CD4-positive, alpha-beta memory T cell (primary cell): ENCODE measurements around the gene CXCL12. TPM values are rescaled to one million over a fixed set of nuclear protein-coding genes. Genes with fewer than 3 reads are reported as not detected.
A peak's percentile ranks its signal among the peaks of the same experiment; 100 is the strongest.

Experiments used
- CTCF ChIA-PET: fragments of 350-600 bp; sonication (Branson Sonifier 250); formaldehyde crosslinking; loops from one replicate; lab custom pipeline; 2021; ENCODE audit warnings: inconsistent platforms; ENCODE audit not compliant: partially characterized antibody; lab: Charles Lee
- POLR2A ChIA-PET: fragments of 350-600 bp; sonication (Branson Sonifier 250); formaldehyde crosslinking; loops from one replicate; lab custom pipeline; 2021; ENCODE audit not compliant: partially characterized antibody; lab: Charles Lee
- DNase-seq, 5 donors: peaks; one replicate each; pipeline versions ENCODE4 v3.0.0 to v3.0.0-alpha.2; 2020 to 2022; ENCODE audit warnings: mixed read lengths in 1 of 5
- H3K27ac ChIP-seq: one replicate; pipeline ENCODE4 v1.7.0; 2013; ENCODE audit warnings: low read depth, low read length
- H3K27me3 ChIP-seq: 2 replicates; pipeline ENCODE4 v1.7.0; 2013; ENCODE audit warnings: mild to moderate bottlenecking, low read length, moderate library complexity; ENCODE audit not compliant: insufficient read depth
- H3K36me3 ChIP-seq: 2 replicates; pipeline ENCODE4 v1.7.0; 2013; ENCODE audit warnings: mild to moderate bottlenecking, low read length, moderate library complexity; ENCODE audit not compliant: insufficient read depth
- H3K4me1 ChIP-seq: 2 replicates; pipeline ENCODE4 v1.7.0; 2013; ENCODE audit warnings: mild to moderate bottlenecking, low read length, moderate library complexity; ENCODE audit not compliant: insufficient read depth
- H3K4me3 ChIP-seq, 2 donors: one replicate each; pipeline ENCODE4 v1.7.0; 2013; ENCODE audit warnings: low read length in 2 of 2, mild to moderate bottlenecking in 1 of 2
- H3K9me3 ChIP-seq, 2 donors: one replicate each; pipeline ENCODE4 v1.7.0; 2013; ENCODE audit warnings: low read length in 2 of 2, control low read depth in 1 of 2; ENCODE audit not compliant: control insufficient read depth in 1 of 2
- H3K27ac Mint-ChIP-seq, 7 donors: one replicate each; pipeline ENCODE4 v1.8.0; 2020 to 2021; ENCODE audit warnings: mixed read lengths in 7 of 7, mild to moderate bottlenecking in 6 of 7, inconsistent platforms in 3 of 7, moderate library complexity in 3 of 7
- H3K27me3 Mint-ChIP-seq, 2 donors: one replicate each; pipeline ENCODE4 v1.8.0; 2020 to 2021; ENCODE audit warnings: mixed read lengths in 2 of 2
- H3K36me3 Mint-ChIP-seq, 2 donors: one replicate each; pipeline ENCODE4 v1.8.0; 2020 to 2021; ENCODE audit warnings: mixed read lengths in 2 of 2, inconsistent platforms in 1 of 2, mild to moderate bottlenecking in 1 of 2
- H3K4me1 Mint-ChIP-seq, 4 donors: one replicate each; pipeline ENCODE4 v1.8.0; 2020 to 2021; ENCODE audit warnings: mixed read lengths in 4 of 4, mild to moderate bottlenecking in 1 of 4
- H3K4me3 Mint-ChIP-seq, 8 donors: one replicate each; pipeline ENCODE4 v1.8.0; 2020 to 2021; ENCODE audit warnings: mixed read lengths in 8 of 8, mild to moderate bottlenecking in 7 of 8, moderate library complexity in 6 of 8, inconsistent platforms in 3 of 8
- H3K9me3 Mint-ChIP-seq, 8 donors: one replicate each; pipeline ENCODE4 v1.8.0; 2020 to 2021; ENCODE audit warnings: mixed read lengths in 8 of 8, mild to moderate bottlenecking in 5 of 8, inconsistent platforms in 3 of 8, moderate library complexity in 1 of 8
- intact Hi-C: fragments of 100-400 bp; cut with micrococcal nuclease; formaldehyde crosslinking; loops from one replicate; pipeline ENCODE4 v1.15.1; 2023
- polyA plus RNA-seq, 2 donors: library from polyadenylated mRNA; unstranded; fragments of 300-500 nt; fragmentation: Illumina TruSeq; gene quantifications; one replicate each; pipeline ENCODE4 v1.2.3, GENCODE V29; 2021
- total RNA-seq, 2 experiments: library from RNA; stranded (reverse); gene quantifications; one replicate each; pipeline ENCODE4 v1.2.3, GENCODE V29; 2021

Gene CXCL12
- not detected for total RNA-seq
- not detected for polyA plus RNA-seq

GRCh38 chr10:44385026-44385695 lies at the start of gene CXCL12:
TSS of gene CXCL12 (minus strand) at chr10:44385097. CDS start at chr10:44385005, 92 bp downstream.
- no peak for DNase-seq
- H3K4me1 Mint-ChIP-seq = peaks cover 2 to 10% (median 4%) of the 10 kb centered on the region in 4 donors
- intact Hi-C loops = no loop called here
- ChIA-PET POLR2A (no interaction called here), CTCF (interaction anchor here (0.8 to 2.0 kb wide), 6 partner anchors 8 to 727 kb away, joined by 3 to 10 read pairs (median 4); no protein-coding TSS in a partner anchor)
- H3K36me3 Mint-ChIP-seq = no peaks in the 10 kb centered on the region
- no peaks in the 10 kb centered on the region for H3K4me1 ChIP-seq
- no peak within 1 kb of the TSS for H3K4me3 ChIP-seq
- no peaks in the 10 kb centered on the region for H3K9me3 Mint-ChIP-seq
- peaks cover 12 to 23% of the 10 kb centered on the region in 2 donors for H3K27me3 Mint-ChIP-seq
- H3K4me3 Mint-ChIP-seq = peak within 1 kb of the TSS in 7 of 8 donors; percentile 18 to 66 (median 47)
- H3K27me3 ChIP-seq = no peaks in the 10 kb centered on the region
- H3K9me3 ChIP-seq = no peaks in the 10 kb centered on the region
- H3K36me3 ChIP-seq = no peaks in the 10 kb centered on the region
- no peak within 1 kb of the TSS for H3K27ac ChIP-seq
- no peak within 1 kb of the TSS for H3K27ac Mint-ChIP-seq

GRCh38 chr10:44427479-44427878 lies 42.6 kb upstream of the CXCL12 start:
- no peak for DNase-seq
- H3K27me3 ChIP-seq = no peaks in the 10 kb centered on the region
- no peaks in the 10 kb centered on the region for H3K4me1 Mint-ChIP-seq
- H3K4me1 ChIP-seq = no peaks in the 10 kb centered on the region
- no peak overlapping the region for H3K4me3 ChIP-seq
- no peaks in the 10 kb centered on the region for H3K9me3 ChIP-seq
- no peaks in the 10 kb centered on the region for H3K27me3 Mint-ChIP-seq
- H3K9me3 Mint-ChIP-seq = peaks cover 0 to 22% (median 5%) of the 10 kb centered on the region in 8 donors
- H3K36me3 Mint-ChIP-seq = no peaks in the 10 kb centered on the region
- H3K27ac Mint-ChIP-seq = no peak overlapping the region
- ChIA-PET POLR2A (no interaction called here), CTCF (no interaction called here)
- intact Hi-C loops = no loop called here
- no peak overlapping the region for H3K27ac ChIP-seq
- H3K36me3 ChIP-seq = no peaks in the 10 kb centered on the region
- no peak overlapping the region for H3K4me3 Mint-ChIP-seq

GRCh38 chr10:44427037-44427436 lies 42.1 kb upstream of the CXCL12 start:
- Mint-ChIP-seq H3K36me3 (no peaks in the 10 kb centered on the region), H3K27ac (no peak overlapping the region), H3K4me3 (no peak overlapping the region), H3K27me3 (no peaks in the 10 kb centered on the region), H3K9me3 (peaks cover 0 to 21% (median 5%) of the 10 kb centered on the region in 8 donors), H3K4me1 (no peaks in the 10 kb centered on the region)
- H3K4me1 ChIP-seq = no peaks in the 10 kb centered on the region
- no peaks in the 10 kb centered on the region for H3K27me3 ChIP-seq
- H3K36me3 ChIP-seq = no peaks in the 10 kb centered on the region
- ChIA-PET CTCF (no interaction called here), POLR2A (no interaction called here)
- DNase-seq = no peak
- intact Hi-C loops = no loop called here
- no peaks in the 10 kb centered on the region for H3K9me3 ChIP-seq
- H3K4me3 ChIP-seq = no peak overlapping the region
- H3K27ac ChIP-seq = no peak overlapping the region

- H3K4me3 Mint-ChIP-seq = no peak overlapping the region
- H3K27me3 Mint-ChIP-seq = no peaks in the 10 kb centered on the region
- POLR2A ChIA-PET = no interaction called here
- no peak overlapping the region for H3K27ac ChIP-seq
- H3K4me3 ChIP-seq = no peak overlapping the region
- H3K9me3 ChIP-seq = no peaks in the 10 kb centered on the region
- H3K36me3 Mint-ChIP-seq = no peaks in the 10 kb centered on the region
- H3K36me3 ChIP-seq = no peaks in the 10 kb centered on the region
- H3K4me1 ChIP-seq = no peaks in the 10 kb centered on the region
- no peaks in the 10 kb centered on the region for H3K27me3 ChIP-seq
- CTCF ChIA-PET = no interaction called here
- no peaks in the 10 kb centered on the region for H3K4me1 Mint-ChIP-seq
- H3K9me3 Mint-ChIP-seq = peaks cover 0 to 18% (median 5%) of the 10 kb centered on the region in 8 donors
- no peak overlapping the region for H3K27ac Mint-ChIP-seq
- no peak for DNase-seq
- intact Hi-C loops = no loop called here
Observed at GRCh38 chr10:44426247-44427034, 41.5 kb upstream of the CXCL12 start.

DNA sequence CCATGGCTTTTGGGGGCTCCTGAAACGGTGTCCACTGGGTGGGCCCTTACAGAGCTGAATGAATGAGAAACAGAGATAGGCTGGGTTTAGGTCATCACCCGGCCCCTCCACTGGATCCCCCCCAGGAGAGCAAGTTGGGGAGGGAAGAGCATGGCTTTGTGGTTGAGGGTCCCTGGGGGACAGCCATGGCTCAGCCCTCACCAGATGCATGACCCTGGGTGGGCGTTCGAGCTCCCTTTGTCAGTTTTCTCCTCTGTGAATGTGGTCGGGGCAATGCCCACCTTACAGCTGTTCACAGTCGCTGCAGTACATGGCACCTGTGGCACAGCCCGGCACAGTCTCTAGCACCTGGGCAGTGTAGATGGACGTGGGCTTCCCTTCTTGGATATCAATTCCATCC lies 40.6 kb upstream of the CXCL12 start:
- no peak overlapping the region for H3K27ac ChIP-seq

GRCh38 chr10:44424957-44425356 lies 40.1 kb upstream of the CXCL12 start:
- H3K9me3 ChIP-seq = no peaks in the 10 kb centered on the region
- ChIA-PET POLR2A (no interaction called here), CTCF (no interaction called here)
- H3K27me3 ChIP-seq = no peaks in the 10 kb centered on the region
- no peaks in the 10 kb centered on the region for H3K36me3 ChIP-seq
- no peak for DNase-seq
- no peaks in the 10 kb centered on the region for H3K36me3 Mint-ChIP-seq
- intact Hi-C loops = no loop called here
- no peak overlapping the region for H3K4me3 ChIP-seq
- no peaks in the 10 kb centered on the region for H3K27me3 Mint-ChIP-seq
- H3K27ac ChIP-seq = no peak overlapping the region
- no peaks in the 10 kb centered on the region for H3K4me1 ChIP-seq
- peaks cover 0 to 11% (median under 1%) of the 10 kb centered on the region in 4 donors for H3K4me1 Mint-ChIP-seq
- H3K9me3 Mint-ChIP-seq = peaks cover 0 to 10% (median 0%) of the 10 kb centered on the region in 8 donors
- H3K4me3 Mint-ChIP-seq = no peak overlapping the region
- H3K27ac Mint-ChIP-seq = no peak overlapping the region

More for the DNA sequence above, 40.6 kb upstream of the CXCL12 start:
- Histone ChIP-seq H3K4me1 (no peaks in the 10 kb centered on the region), H3K36me3 (no peaks in the 10 kb centered on the region), H3K9me3 (no peaks in the 10 kb centered on the region), H3K27me3 (no peaks in the 10 kb centered on the region), H3K4me3 (no peak overlapping the region)
- no peaks in the 10 kb centered on the region for H3K27me3 Mint-ChIP-seq
- intact Hi-C loops = no loop called here
- ChIA-PET CTCF (no interaction called here), POLR2A (no interaction called here)
- no peak for DNase-seq
- H3K4me1 Mint-ChIP-seq = peaks cover 0 to 6% (median 0%) of the 10 kb centered on the region in 4 donors
- H3K9me3 Mint-ChIP-seq = peaks cover 0 to 11% (median 0%) of the 10 kb centered on the region in 8 donors
- no peaks in the 10 kb centered on the region for H3K36me3 Mint-ChIP-seq
- H3K4me3 Mint-ChIP-seq = no peak overlapping the region
- no peak overlapping the region for H3K27ac Mint-ChIP-seq

DNA sequence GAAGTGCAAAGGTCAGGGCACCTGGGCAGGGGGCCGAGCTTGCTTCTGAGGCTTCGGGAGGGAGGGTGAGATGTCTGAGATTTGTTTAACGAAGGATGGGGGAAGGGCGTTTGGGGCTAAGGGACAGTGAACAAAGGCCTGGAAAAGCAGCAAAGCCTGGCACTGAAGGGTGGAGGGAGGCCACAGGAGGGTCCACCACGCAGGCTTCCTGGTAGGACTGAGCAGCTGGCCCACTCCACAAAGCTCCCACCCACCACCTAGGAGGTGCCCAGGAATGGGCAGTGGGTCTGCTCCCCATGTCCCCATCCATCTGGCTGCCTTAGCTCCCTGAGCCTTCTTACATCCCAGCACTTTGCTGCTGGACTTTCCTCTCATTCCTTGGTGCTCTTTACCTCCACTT lies 39.4 kb upstream of the CXCL12 start:
- H3K27ac Mint-ChIP-seq = no peak overlapping the region
- CTCF ChIA-PET = no interaction called here
- no peaks in the 10 kb centered on the region for H3K9me3 ChIP-seq

More for the DNA sequence above, 39.4 kb upstream of the CXCL12 start:
- H3K4me1 ChIP-seq = no peaks in the 10 kb centered on the region
- H3K27me3 Mint-ChIP-seq = no peaks in the 10 kb centered on the region
- H3K9me3 Mint-ChIP-seq = peaks cover 0 to 5% (median 0%) of the 10 kb centered on the region in 8 donors
- POLR2A ChIA-PET = no interaction called here
- H3K4me1 Mint-ChIP-seq = peaks cover 0 to 11% (median 1%) of the 10 kb centered on the region in 4 donors
- intact Hi-C loops = no loop called here
- no peaks in the 10 kb centered on the region for H3K36me3 Mint-ChIP-seq
- H3K4me3 Mint-ChIP-seq = no peak overlapping the region
- no peaks in the 10 kb centered on the region for H3K27me3 ChIP-seq
- H3K27ac ChIP-seq = no peak overlapping the region
- no peaks in the 10 kb centered on the region for H3K36me3 ChIP-seq
- no peak for DNase-seq
- H3K4me3 ChIP-seq = no peak overlapping the region
